Measurements from ENCODE around the gene PRPF38B.
"Not testable (repeated sequence)": the region's sequence is repeated elsewhere in the genome, so short reads cannot be mapped to it uniquely, and the experiment has no call there.

PRPF38B gene, protein sequence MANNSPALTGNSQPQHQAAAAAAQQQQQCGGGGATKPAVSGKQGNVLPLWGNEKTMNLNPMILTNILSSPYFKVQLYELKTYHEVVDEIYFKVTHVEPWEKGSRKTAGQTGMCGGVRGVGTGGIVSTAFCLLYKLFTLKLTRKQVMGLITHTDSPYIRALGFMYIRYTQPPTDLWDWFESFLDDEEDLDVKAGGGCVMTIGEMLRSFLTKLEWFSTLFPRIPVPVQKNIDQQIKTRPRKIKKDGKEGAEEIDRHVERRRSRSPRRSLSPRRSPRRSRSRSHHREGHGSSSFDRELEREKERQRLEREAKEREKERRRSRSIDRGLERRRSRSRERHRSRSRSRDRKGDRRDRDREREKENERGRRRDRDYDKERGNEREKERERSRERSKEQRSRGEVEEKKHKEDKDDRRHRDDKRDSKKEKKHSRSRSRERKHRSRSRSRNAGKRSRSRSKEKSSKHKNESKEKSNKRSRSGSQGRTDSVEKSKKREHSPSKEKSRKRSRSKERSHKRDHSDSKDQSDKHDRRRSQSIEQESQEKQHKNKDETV

DNA sequence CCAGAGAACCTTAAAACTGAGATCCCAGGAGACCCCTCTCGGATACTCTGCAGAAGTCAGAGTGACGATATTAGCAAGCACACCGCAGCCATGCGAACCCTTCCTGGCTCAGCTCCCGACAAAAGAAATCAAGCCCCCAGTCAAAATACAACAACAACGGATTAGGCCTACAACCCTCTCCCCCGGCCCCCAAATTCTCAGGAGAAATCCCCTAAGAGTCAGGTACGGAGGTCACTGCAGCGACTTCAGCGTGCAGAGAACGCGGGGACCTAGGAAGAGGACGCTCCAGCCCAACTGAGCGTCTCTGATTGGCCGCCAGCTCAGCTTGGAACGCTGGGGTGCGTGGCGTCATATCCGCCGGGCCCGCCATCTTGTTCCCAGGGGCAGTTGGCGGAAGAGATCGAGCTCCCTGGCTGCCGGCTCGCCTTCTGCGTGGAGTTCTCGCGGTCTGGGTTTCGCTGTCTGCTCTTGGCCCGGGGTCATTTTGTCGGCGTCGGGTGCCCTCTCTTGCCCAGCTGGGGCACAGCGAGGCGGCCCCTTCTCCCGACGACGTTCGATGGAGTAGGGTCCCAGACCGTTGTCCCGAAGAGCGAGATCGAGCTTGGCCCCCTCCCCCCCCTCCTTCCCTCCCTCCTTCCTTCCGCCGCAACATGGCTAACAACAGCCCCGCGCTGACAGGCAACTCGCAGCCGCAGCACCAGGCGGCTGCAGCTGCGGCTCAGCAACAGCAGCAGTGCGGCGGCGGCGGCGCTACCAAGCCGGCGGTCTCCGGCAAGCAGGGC, at the start of gene PRPF38B:
Gene PRPF38B, plus strand, starts transcription at position 369 of the 782 bp plus-strand sequence. Its CDS starts 282 bp downstream, at position 651.
- DNase-seq: peak; percentile 97

DNA sequence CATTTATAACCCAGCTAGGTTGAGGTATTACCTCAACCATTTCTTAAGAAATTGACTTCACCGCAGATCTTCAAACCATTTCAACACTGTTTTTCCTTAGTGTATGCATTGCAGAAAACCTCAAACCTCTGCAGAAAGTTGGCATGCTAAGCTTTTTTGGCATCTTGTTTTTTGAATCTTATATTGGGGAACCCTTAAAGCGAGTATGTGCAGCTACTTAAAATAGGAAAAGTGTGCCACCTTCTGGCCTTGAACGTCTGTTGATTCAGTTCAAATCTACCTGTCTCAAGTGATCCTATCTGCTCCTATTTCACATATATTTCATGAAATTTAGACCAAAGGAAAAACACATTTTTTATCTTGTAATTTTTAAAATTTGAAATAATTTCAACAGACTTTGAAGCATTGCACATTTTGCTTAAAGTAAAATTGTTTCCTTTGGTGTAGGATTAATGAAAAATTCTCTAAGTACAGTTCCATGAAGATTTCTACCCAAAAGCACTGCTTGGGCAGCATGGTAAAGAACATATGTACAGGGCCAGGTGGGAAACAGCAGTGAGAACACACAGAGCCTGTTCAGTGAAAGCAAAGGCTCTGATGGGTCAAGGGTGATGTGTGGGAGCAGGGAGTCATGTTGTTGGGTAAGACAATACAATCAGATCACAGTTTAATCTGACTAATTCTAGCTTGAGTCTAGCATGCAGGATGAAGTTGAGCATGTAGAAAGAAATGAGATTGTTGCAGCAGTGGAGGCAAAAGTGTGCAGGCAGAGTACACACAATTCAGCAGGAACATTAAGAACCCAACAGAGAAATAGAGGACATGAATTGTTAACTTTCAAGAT, 48.4 kb upstream of the PRPF38B start:
- peak; percentile 79 for DNase-seq

DNA sequence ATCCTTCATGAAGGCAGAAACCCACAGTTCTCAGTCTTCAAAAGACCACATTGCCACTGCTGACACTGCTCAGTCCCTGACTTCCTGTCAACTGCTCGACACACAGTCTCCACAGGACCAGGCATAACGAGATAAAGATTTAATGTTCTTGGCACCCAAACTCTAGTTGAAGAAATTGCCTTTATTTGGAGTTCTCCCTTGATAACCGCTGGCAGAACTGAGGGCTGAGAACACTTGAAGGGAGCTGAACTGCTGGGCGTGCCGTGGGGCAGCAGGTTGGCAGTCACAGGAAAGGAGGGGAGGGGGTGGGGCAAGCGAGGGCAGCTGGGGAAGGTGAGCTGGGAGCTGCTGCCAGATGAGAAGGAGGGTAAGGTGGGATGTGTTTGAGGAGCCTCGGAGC, 47.1 kb upstream of the PRPF38B start:
- DNase-seq: no peak

DNA sequence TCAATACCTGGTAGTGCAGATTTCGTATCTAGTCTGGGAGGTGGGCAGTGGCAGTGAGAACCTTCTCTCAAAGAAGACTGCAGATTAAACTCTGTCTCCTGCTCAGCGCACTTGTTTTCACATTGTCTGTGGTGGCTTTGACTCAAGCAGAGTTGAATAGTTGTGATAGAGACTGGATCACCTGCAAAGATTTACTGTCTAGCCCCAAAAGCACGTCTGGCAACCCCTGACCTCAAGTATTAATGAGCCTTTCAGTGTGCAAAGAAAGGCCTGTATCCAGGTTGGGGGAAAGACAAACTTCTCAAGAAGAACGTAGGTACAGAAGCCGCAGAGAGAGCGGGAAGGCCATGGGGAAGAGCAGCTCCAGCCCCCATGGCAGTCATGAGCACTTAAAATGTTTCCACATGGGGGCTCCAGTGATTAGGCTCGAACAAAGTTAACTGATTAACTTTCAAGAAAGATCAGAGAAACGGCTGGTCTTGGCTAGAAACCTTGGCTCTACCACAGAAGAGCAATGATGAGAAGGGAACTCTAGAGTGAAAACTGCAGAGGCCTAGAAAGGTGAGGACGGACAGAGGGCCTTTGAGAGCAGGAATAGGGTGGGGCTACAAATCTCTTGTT, 46.4 kb upstream of the PRPF38B start:
- DNase-seq: no peak

DNA sequence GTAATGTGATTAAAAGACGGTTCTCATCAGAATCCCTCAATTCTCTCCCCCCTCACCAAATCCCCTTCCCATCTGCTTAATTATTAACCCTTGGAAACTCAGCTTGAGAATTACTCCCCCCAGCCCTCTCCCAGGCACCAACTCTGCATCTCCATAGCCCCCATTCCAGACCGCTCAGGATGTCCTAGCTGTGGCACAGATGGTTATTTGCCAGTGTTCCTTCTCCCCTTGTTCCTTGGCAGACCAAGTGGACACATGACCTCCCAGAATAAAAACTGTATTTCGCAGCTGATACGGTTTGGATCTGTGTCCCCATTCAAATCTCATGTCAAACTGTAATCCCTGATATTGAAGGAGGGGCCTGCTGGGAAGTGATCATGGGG, 45.9 kb upstream of the PRPF38B start:
- no peak for DNase-seq

DNA sequence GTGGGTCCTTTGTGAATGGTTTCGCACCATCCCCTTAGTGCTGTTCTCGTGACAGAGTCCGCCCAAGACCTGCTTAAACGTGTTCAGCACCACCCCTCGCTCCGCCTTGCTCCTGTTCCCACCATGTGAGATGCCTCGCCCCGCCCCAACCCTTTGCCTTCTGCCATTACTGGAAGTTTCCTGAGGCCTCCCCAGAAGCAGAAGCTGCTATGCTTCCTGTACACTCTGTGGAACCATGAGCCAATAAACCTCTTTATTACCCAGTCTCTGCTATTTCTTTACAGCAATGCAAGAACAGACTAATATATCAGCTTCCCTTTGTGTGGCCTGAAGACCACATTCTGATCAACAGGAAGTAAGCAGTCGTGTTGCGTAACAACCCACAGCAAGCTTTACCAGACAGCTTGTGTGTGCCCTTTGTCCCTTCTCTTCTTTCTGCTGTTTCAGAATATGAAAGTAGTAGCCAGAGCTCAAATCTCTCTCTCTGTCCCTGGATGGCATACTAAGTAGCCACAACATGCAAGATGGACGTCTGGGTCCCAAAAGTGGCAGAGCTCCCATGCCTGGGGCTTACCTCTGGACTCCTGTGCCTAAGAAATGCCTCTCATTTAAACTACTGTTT, 45.4 kb upstream of the PRPF38B start:
- DNase-seq: no peak

DNA sequence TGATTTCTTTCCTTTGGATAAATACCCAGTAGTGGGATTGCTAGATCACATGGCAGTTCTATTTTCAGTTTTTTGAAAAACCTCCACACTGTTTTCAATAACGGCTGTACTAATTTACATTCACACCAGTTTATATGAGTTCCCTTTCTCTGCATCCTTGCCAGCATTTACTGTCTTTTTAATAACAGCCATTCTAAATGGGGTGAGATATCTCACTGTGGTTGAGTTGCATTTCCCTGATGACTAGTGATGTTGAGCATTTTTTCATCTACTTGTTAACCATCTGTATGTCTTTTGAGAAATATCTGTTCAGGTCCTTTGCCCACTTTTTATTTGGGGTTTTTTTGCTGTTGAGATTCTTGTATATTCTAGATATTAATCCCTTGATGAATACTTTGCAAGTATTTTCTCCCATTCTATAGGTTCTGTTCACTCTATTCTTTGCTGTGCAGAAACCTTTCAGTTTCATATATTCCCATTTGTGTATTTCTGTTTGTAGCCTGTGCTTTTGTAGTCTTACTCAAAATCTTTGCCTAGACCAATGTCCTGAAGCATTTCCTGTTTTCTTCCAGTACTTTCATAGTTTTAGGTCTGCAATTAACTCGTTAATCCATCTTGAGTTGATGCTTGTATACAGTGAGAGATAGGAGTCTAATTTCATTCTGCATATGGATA, 38.5 kb upstream of the PRPF38B start:
- no peak for DNase-seq

DNA sequence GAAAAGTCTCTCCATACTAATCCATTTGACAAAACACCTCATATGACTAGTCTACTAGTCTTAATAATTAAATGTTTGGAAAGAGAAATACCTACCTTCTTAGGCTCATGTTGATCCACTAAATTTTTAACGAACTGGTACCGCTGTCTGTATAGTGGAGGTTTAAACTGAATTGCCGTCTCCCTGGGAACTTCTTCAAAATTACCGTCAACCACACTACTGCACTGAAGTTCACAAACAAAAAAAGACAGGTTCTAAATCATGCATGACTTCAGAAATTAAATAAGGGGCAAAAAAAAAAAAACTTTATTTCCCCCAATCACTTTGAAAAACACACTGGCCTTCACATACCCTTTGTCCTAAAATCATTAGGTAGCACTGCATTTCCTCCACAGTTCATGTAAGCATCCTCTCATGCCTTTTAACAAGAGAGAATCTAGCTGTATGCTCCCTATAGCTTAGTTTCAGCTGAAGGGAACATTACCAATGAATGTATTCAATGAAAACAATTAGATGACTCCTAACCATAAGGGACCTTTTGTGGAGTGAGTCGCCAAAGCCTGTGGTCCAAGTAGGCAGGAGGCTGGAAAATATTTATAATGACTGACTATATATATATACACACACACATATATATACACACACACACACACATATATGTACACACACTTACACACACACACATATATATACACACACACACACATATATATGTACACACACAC, 34.6 kb upstream of the PRPF38B start:
- no peak for DNase-seq

DNA sequence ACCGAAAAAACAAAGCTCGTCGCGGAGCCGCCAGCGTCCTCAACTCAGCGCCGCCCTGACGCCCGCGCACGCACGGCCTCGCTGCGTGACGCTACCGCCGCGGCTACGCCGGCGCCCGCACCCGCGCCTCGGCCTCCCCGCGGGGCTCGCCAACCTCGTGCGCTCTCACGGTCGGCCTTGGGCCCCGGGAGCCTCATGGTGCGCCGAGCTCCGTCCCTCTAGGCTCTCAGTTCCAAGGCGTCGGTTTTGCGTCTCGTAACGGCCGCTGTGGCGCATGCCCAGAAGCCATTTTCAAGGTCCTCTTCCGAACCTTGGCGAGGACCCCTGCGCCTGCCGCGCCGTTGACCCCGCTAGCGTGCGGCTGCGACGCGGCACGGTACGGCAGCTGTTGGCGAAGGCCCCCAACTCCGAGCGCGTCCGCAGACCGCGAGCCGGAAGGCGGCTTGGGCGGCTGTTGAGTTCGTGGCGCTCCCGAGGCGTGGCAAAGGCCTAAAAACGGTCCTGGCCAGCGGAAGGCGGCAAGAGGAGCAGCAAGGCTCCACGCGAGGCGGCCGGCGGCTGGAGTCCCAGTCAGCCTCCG, 31.0 kb upstream of the PRPF38B start, which contains the start of gene HENMT1:
Gene HENMT1, minus strand, starts transcription at position 64 of the 580 bp plus-strand sequence. CDS start 1,209 bp downstream, outside the sequence.
- DNase-seq: peak; percentile 92

DNA sequence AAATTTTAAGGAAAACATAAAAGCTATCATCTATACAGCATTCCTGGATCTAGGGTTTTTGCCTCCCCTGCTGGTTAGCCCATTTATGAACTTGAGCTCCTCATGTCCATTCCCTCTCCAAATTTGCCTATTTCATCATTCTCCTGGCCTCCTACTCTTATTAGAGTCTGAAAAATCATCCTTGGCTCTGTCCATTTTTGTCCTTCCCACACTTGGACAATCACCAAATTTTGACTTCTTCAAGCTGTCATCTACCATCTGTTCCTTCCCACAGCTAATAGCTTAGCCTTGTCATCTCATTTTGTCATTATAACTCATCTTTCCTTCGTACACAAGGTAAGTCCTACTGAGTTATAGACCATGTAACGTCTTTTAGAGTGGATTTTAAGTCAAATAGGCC, 29.0 kb upstream of the PRPF38B start:
- DNase-seq: peak; percentile 6

DNA sequence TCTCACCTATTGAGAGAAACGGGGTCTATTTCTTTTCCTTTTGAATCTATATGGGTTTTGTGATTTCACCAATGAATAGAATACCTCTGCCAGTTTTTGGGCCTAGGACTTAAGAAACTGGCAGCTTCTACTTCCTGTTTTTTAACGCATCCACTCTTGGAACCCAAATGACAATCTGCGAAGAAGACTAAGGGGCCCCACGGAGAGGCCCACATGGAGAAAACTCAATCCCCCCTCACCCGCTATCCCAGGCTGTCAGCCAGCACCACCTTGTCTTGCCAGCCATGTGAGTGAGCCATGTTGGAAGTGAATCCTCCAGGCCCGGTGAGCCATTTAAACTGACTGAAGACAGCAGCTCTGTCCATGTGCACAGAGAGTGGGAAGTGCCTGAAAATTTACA, 27.6 kb upstream of the PRPF38B start:
- DNase-seq: no peak

DNA sequence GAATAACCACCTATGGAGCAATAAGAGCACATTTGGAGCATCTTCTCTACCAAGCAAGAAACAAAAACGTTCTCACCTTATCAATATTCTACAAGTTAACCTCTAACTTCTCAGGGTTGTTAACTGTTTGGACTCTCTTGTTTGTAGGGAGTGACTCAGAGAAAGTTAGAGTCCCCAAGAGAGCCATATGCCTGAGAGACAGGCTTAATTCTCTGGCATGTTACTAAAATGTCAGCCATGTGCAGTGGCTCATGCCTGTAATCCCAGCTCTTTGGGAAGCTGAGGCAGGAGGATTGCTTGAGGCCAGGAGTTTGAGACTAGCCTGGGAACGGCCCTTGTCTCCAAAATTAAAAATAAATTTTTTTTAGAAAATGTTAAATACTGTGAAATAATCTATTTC, 27.0 kb upstream of the PRPF38B start:
- DNase-seq: no peak

DNA sequence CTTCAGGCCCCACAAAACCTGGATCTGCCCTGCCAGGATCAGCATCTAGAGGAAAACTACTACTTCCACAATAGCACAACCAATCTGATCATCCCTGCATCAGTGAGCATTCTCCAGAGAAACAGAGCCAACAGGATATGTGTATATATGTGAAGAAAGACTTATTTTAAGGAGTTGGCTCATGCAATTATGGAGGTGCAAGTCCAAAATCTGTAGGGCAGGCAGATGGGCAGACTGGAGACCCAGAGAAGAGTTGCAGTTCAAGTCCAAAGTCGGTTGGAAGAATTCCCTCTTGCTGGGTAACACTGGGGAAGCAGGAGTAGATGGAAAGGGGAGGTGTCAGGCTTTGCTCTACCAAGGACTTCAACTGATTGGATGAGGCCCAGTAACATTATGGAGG, 26.3 kb upstream of the PRPF38B start:
- no peak for DNase-seq

DNA sequence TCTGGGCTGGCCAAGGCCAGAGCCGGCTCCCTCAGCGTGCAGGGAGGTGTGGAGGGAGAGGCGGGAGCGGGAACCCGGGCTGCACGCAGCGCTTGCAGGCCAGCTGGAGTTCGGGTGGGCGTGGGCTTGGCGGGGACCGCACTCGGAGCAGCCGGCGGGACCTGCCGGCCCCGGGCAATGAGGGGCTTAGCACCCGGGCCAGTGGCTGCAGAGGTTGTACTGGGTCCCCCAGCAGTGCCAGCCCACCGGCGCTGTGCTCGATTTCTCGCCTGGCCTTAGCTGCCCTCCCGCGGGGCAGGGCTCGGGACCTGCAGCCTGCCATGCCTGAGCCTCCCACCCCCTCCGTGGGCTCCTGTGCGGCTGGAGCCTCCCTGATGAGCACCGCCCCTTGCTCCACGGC, 24.7 kb upstream of the PRPF38B start:
- DNase-seq: not testable (repeated sequence)

DNA sequence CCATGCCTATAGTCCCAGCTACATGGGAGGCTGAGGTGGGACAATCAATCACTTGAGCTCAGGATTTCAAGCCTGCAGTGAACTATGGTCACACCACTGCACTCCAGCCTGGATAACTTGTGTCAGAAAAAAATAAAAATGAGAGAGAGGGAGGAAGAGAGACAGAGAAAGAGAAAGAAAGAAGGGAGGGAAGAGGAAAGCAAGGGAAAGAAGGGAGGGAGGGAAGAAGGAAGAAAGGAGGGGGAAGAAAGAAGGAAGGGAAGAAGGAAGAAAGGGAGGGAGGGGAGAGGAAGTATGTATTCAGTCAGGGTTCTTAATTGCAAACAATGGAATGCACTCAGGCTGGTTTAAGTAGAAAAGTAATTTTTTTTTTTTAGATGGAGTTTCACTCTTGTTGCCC, 23.3 kb upstream of the PRPF38B start:
- DNase-seq: no peak

DNA sequence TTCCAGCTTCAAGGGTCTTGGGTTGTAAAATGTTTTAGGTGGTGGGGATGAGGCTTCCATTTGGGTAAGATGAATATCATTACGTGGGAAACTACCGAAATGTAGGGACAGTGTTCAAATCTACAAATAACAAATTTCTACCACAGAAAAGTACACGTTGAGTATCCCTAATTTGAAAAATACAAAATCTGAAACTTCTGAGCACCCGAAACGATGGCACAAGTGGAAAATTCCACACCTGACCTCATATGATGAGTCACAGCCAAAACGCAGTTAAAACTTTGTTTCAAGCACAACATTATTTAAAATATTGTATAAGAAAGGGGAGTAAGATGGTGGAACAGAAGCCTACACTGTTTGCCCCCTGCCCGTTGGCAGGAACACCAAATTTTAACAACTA, 22.4 kb upstream of the PRPF38B start:
- DNase-seq: no peak

DNA sequence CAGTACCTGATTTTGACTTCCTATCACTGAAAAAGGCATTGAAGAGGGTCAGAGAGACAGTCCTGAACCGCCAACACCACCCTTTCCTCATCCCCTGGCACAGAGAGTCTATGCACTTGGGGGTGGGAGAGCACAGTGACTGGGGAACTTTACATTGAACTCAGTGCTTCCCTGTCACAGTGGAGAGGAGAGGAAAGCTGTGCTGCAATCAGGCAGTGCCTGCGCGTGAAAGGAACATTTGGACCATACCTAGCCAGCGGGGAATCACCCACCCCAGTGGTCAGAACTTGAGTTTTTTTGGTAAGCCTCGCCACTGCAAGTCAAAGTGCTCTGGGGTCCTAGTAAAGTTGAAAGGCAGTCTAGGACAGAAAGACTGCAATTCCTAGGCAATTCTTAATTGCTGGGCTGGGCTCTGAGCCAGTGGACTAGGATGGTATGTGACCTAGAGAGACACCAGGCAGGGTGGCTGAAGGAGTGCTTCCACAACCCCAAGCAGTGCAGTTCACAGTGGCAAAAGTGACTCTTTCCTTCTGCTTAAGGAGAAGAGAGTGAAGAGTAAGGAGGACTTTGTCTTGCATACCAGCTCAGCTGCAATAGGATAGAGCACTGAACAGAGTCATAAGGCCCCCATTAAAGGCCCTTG, 21.9 kb upstream of the PRPF38B start:
- no peak for DNase-seq

DNA sequence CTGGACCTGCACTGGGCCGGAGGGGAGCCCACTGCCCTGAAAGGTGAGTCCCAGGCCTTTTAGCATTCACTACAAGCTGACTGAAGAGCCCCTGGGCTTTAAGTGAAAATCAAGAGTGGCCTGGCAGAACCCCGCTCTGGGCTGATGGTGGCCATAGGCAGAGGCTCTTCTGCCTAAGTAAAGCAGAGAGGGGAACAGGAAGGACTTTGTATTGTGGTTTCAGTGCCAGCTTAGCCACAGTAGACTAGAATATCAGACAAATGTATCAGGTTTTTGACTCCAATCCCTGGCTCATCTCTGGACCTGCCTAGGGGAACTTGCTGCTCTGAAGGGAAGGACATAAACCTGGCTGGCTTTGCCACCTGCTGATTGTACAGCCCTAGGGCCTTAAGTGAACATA, 21.0 kb upstream of the PRPF38B start:
- no peak for DNase-seq

DNA sequence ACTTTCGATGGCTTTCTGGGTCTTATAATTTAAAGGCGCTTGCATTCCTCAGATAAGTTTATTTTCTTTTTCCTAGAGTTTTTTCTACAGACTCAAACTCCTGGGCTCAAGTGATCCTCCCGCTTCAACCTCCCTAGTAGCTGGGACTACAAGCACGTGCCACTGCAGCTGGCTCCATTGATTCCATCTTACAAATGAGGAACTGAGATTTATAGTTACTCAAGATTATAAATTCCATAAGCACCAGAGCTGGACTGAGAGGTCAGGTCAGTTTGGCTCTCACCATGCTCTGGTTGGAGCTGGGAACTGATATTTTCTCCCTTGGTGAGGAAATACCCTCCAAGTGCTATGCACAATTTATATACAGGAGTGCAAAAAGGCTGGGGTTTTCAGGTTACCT, 13.4 kb upstream of the PRPF38B start:
- no peak for DNase-seq

All from eye (tissue), 1 donor.